ENCODE measurements around the gene PCDHB13. TPM values are rescaled to one million over a fixed set of nuclear protein-coding genes. Genes with fewer than 3 reads are reported as not detected.

The PCDHB13 gene
- total RNA-seq, 2 experiments from 2014 or later, result not detected

DNA sequence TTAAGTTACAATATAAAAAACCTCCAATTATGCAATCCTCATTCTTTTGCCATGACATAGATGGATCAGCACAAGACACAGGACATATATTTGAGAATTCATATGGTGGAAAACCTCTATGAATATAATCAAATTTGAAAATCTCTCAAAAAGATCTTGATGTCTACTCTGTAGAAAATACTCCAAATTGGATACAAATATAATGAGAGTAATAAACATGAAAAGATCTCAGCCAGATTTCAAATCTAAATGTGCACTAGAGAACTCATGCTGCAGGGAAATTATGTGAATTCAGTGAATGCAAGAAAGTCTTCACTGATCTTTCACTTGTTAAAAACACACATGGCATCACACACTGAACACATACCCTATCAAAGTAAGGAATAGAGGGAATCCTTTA is 45.2 kb downstream of the PCDHB13 start:
- ChIA-PET CTCF (no interaction called here), POLR2A (no interaction called here)
- Mint-ChIP-seq H3K27ac (no peak overlapping the region), H3K36me3 (ENCODE audit: low read depth) (peaks cover 9% of the 10 kb centered on the region), H3K27me3 (no peaks in the 10 kb centered on the region), H3K4me1 (no peaks in the 10 kb centered on the region), H3K9me3 (peaks cover 70% of the 10 kb centered on the region), H3K4me3 (no peak overlapping the region)
- no peak for DNase-seq

GRCh38 chr5:141260458-141261237 is 46.9 kb downstream of the PCDHB13 start:
- H3K9me3 Mint-ChIP-seq, result peaks cover 63% of the 10 kb centered on the region
- peaks cover 9% of the 10 kb centered on the region for H3K36me3 Mint-ChIP-seq (ENCODE audit: low read depth)
- H3K27me3 Mint-ChIP-seq, result no peaks in the 10 kb centered on the region
- no peaks in the 10 kb centered on the region for H3K4me1 Mint-ChIP-seq
- POLR2A ChIA-PET, result no interaction called here
- no peak for DNase-seq
- H3K4me3 Mint-ChIP-seq, result no peak overlapping the region
- no peak overlapping the region for H3K27ac Mint-ChIP-seq
- CTCF ChIA-PET, result no interaction called here

- ChIA-PET POLR2A (no interaction called here), CTCF (no interaction called here)
- no peaks in the 10 kb centered on the region for H3K27me3 Mint-ChIP-seq
- H3K4me3 Mint-ChIP-seq, result no peak overlapping the region
- H3K27ac Mint-ChIP-seq, result no peak overlapping the region
- peaks cover 65% of the 10 kb centered on the region for H3K9me3 Mint-ChIP-seq
- no peaks in the 10 kb centered on the region for H3K4me1 Mint-ChIP-seq
- no peak for DNase-seq
- H3K36me3 Mint-ChIP-seq (ENCODE audit: low read depth), result peaks cover 9% of the 10 kb centered on the region
Measured at GRCh38 chr5:141261238-141261546, 47.5 kb downstream of the PCDHB13 start.

Other genes with a start within 250 kb of the PCDHB13 start
- gene PCDHAC2, start 247.4 kb upstream of the PCDHB13 start, total RNA-seq, result not detected
- gene PCDHB1, start 162.5 kb upstream of the PCDHB13 start, total RNA-seq, result not detected
- gene PCDHB2, start 119.3 kb upstream of the PCDHB13 start, total RNA-seq, result not detected
- gene PCDHB3, start 113.4 kb upstream of the PCDHB13 start, total RNA-seq, result not detected
- not detected for gene PCDHB4, start 92.1 kb upstream of the PCDHB13 start, total RNA-seq
- gene PCDHB5, start 78.7 kb upstream of the PCDHB13 start, total RNA-seq, result not detected
- not detected for gene PCDHB6, start 63.9 kb upstream of the PCDHB13 start, total RNA-seq
- not detected for gene PCDHB7, start 41.3 kb upstream of the PCDHB13 start, total RNA-seq
- gene PCDHB8, start 36.1 kb upstream of the PCDHB13 start, total RNA-seq, result not detected
- not detected for gene PCDHB16, start 31.5 kb upstream of the PCDHB13 start, total RNA-seq
- gene PCDHB9, start 26.8 kb upstream of the PCDHB13 start, total RNA-seq, result not detected
- gene PCDHB10, start 21.6 kb upstream of the PCDHB13 start, total RNA-seq, result not detected
- not detected for gene PCDHB11, start 14.3 kb upstream of the PCDHB13 start, total RNA-seq
- not detected for gene PCDHB12, start 5.2 kb upstream of the PCDHB13 start, total RNA-seq
- not detected for gene PCDHB14, start 9.4 kb downstream of the PCDHB13 start, total RNA-seq
- gene PCDHB15, start 31.5 kb downstream of the PCDHB13 start, total RNA-seq, result not detected
- gene SLC25A2, start 90.1 kb downstream of the PCDHB13 start, total RNA-seq, result under 1 TPM; 0.42 to 0.52 TPM
- gene TAF7, start 106.9 kb downstream of the PCDHB13 start, total RNA-seq, result 10 to 100 TPM; 62.1 to 63.3 TPM
- under 1 TPM; 0.04 to 0.05 TPM for gene PCDHGA1, start 116.6 kb downstream of the PCDHB13 start, total RNA-seq
- not detected for gene PCDHGA2, start 124.8 kb downstream of the PCDHB13 start, total RNA-seq
- gene PCDHGA3, start 129.9 kb downstream of the PCDHB13 start, total RNA-seq, result not detected
- gene PCDHGB1, start 136.2 kb downstream of the PCDHB13 start, total RNA-seq, result not detected
- not detected for gene PCDHGA4, start 141.1 kb downstream of the PCDHB13 start, total RNA-seq
- gene PCDHGB2, start 146.1 kb downstream of the PCDHB13 start, total RNA-seq, result under 1 TPM; 0.08 to 0.10 TPM
- gene PCDHGA5, start 150.2 kb downstream of the PCDHB13 start, total RNA-seq, result under 1 TPM in 1 of 2 experiments, not detected in 1; 0.05 TPM
- gene PCDHGB3, start 156.3 kb downstream of the PCDHB13 start, total RNA-seq, result under 1 TPM in 1 of 2 experiments, not detected in 1; 0.12 TPM
- gene PCDHGA6, start 160.0 kb downstream of the PCDHB13 start, total RNA-seq, result not detected
- not detected for gene PCDHGA7, start 168.8 kb downstream of the PCDHB13 start, total RNA-seq
- not detected for gene PCDHGB4, start 173.8 kb downstream of the PCDHB13 start, total RNA-seq
- gene PCDHGA8, start 178.7 kb downstream of the PCDHB13 start, total RNA-seq, result not detected
- gene PCDHGB5, start 184.0 kb downstream of the PCDHB13 start, total RNA-seq, result not detected
- not detected for gene PCDHGA9, start 188.9 kb downstream of the PCDHB13 start, total RNA-seq
- gene PCDHGB6, start 194.1 kb downstream of the PCDHB13 start, total RNA-seq, result under 1 TPM in 1 of 2 experiments, not detected in 1; 0.04 TPM
- gene PCDHGA10, start 199.1 kb downstream of the PCDHB13 start, total RNA-seq, result not detected
- under 1 TPM in 1 of 2 experiments, not detected in 1; 0.07 TPM for gene PCDHGB7, start 203.8 kb downstream of the PCDHB13 start, total RNA-seq
- gene PCDHGA11, start 207.1 kb downstream of the PCDHB13 start, total RNA-seq, result not detected
- not detected for gene PCDHGA12, start 216.6 kb downstream of the PCDHB13 start, total RNA-seq